HG02623 (cell line): Measurements from ENCODE around the gene THSD4.

Experiments used
- ATAC-seq: cut with Tn5 transposase; IDR thresholded peaks from one replicate; pipeline ENCODE4 v1.9.1; 2021; ENCODE audit warnings: moderate library complexity; ENCODE audit not compliant: unreplicated experiment

THSD4 gene

DNA sequence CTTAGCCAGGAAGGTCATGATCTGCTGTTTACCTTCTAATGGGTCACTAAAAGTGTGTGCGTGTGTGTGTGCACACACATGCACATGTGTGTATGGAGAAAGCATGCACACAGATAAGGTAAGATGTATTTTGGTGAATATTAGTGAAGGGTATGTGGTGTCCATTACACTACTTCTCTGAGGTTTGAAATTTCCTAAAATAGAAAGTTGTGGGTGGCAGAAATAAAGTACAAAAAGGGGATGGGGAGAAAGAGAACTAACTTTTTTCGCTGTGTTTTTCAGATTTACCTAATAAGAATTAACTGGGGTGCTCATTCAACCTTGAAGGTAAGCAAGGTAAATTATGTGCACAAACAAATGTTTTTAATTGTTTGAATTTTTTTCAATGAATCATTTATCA, 670.7 kb downstream of the THSD4 start:
- ATAC-seq, result no peak

DNA sequence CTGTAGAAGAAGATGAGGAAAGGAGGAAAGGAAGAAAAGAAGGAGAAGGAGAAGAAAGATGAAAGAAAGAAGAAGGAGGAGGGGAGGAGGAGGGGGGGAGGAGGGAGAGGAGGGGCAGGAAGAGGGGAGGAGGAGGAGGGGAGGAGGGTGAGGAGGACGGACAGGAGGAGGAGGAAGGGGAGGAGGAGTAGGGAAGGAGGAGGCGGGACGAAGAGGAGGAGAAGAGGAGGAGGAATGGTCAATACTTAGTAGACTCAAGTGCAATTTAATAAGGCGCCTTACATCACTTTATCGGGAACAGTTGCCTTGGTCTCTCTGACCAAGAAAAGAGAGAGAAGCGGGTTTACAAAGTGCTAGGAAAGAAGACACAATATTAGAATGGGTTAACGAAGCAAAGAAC, 671.4 kb downstream of the THSD4 start:
- ATAC-seq, result no peak

GRCh38 chr15:71788646-71789579, 673.6 kb downstream of the THSD4 start:
- ATAC-seq, result no peak

DNA sequence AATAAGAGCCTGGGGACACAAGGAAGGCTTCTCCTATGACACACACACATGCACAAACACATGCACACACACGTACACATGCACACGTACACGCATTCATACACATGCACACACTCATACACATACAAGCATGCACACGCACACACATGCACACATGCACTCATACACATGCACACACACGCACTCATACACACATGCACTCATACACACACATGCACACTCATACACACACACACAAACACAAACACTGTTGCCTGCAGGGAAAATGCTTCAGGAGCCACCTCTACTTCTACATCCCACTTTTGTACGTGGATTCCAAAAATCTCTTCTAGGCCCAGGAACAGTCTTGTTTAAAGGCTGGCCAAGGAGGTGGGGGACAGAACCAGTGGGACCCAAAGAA, 674.3 kb downstream of the THSD4 start:
- no peak for ATAC-seq

- ATAC-seq, result no peak
Observed at GRCh38 chr15:71790081-71790480, 674.8 kb downstream of the THSD4 start.

DNA sequence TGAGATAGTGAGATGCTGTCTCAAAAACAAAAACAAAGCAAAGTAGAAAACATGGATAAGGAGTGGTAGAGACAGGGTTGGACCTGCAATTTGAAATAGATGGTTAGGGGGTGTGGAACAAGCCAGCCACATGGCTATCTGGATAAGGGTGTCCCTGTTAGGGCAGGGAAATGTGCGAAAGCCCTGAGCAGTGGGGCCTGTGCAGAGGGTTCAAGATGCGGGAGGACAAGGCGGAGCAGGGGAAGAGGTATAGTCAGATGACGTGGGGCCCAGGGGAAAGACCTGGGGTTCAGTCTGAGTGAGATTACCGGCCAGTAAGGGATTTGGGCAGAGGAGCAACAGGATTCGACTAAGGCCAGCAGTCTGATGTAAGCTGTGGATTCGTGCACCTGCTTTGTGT, 676.7 kb downstream of the THSD4 start:
- ATAC-seq, result no peak

DNA sequence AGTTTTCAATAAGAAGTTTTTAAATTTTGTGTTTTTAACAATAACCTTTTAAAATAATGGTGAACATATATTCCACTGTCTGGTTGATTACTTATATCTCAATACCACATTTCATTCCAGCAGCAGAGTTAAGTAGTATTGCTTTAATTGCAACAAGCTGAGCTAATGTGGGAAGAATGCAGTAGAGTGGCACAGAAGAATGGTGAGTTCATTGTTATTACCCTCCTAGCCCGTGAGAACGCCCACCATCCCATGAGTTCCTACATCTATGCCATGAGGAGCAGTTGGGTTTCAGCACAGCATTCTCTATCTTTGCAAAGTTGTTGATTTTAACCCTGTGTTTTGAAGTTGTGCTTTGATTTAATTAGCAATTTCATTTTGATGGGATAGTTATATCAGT, 677.2 kb downstream of the THSD4 start:
- ATAC-seq, result no peak

GRCh38 chr15:71798641-71799040, 683.4 kb downstream of the THSD4 start:
- no peak for ATAC-seq

DNA sequence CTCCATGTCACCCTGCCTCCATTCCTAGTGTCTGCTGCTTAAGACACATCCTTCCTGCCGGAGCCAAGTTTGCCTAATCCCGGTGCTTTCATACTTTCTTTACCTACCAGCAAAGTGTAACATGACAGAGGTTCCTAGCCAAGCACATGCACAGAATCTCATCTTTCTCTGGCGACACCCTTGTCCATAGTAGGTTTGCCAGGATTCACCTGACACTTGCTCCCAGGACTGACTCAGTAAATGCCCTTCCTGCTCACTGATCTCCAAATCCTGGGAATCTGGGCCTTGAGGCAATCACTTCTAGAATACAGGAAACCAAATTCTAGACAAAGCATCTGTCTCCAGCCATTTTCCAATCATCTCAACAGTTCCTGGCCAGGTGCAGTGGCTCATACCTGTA, 684.9 kb downstream of the THSD4 start:
- no peak for ATAC-seq

DNA sequence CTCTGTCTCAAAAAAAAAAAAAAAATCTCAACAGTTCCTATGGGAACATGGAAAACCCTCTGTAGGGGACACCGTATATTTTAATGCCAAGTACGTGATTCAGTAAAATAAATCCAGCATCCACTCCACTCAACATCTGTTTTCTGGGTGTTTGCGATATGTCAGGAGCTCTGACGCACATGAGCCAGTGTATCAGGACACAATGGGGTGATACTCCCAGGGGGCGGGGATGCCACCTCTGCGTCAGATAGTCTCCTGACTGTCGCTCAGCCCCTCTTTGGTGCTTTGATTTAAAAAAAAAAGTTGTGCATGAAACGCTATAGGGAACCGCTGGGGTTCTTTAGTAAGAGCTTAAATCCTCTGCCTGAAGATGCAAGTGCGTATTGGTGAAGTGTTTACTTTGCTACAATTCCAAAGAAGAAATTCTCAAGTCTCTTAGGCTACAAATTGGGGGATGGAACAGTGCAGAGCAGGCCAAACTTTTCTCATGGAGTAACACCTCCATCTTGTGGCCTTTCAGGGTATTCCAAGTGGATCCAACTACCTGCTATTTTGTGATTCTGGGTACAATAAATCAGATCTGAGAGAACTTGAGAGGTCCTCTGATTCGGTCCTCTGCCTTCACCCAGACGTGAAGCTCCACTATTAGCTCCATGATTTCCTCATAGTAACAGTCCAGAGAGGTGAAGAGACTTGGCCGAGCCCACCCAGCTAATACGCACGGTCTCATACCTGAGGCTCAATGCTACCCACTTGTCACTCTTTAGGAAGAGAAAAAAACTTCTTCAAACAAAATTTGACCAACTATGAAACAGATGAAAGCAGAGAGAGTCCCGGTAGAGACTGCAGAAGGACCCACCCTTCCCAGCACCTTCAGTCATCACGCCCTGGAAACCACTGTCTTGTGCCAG, 685.8 kb downstream of the THSD4 start:
- ATAC-seq, result no peak

GRCh38 chr15:71801935-71802655, 686.8 kb downstream of the THSD4 start:
- ATAC-seq, result no peak

- ATAC-seq, result no peak
Observed at GRCh38 chr15:71802770-71803169, 687.5 kb downstream of the THSD4 start.

DNA sequence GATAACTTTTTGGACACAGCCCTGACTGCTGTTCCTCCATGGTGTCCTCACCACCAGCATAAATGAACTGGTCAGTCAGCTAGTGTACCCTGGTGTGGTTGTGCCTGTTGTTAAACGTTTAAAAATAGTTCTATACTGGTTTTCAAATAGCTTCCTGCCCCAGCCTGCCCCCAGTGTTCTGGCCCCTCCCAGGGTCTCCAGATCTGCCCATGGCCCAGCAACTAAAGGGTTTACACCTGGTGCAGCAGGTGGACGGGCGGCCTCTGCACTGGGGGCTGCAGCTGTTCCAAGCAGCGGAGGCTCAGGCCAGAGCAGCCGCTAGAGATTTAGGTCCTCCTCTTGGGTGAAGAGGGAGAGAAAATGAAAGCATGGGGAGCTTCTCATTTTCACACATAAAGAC, 689.0 kb downstream of the THSD4 start:
- no peak for ATAC-seq

GRCh38 chr15:71804695-71805470, 689.6 kb downstream of the THSD4 start:
- ATAC-seq, result no peak

GRCh38 chr15:71806452-71806931, 691.2 kb downstream of the THSD4 start:
- ATAC-seq, result no peak

- no peak for ATAC-seq
Observed at GRCh38 chr15:71807125-71807629, 691.9 kb downstream of the THSD4 start.

DNA sequence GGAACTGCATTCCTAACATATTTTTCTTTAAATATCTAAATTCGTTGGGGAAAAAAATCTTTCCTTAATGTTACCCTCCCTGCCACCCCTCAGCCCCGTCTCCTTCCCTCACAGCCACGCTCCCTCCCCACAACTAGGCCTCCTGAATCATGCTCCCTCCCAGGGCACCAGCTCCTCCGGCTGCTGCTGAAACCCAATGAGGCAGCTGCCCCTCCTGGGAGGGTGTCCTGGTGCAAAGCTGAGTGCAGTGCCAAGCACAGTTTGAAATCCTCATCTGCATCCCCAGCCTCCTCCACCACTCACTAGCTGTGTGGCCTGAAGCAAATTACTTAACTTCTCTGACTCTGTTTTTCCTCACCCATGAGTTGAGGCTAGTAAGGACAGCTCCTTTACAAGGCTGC, 692.4 kb downstream of the THSD4 start:
- ATAC-seq, result no peak

- no peak for ATAC-seq
Observed at GRCh38 chr15:71808311-71809020, 693.2 kb downstream of the THSD4 start.

GRCh38 chr15:71809346-71809745, 694.1 kb downstream of the THSD4 start:
- ATAC-seq, result no peak
